Brain microvascular endothelial cell (primary cell): ENCODE data around the gene SLC8A1.

Experiments
- DNase-seq: peaks from one replicate; pipeline ENCODE4 v3.0.0-alpha.2; 2020
- H3K27ac ChIP-seq: fragments of 250-450 bp; sonication (Bioruptor Pico); 2 replicates; pipeline ENCODE4 v1.5.1; 2020; ENCODE audit warnings: mild to moderate bottlenecking, moderate library complexity
- H3K27me3 ChIP-seq: fragments of 250-450 bp; sonication (Bioruptor Pico); replicated peaks from 2 replicates; pipeline ENCODE4 v1.5.1; 2020; ENCODE audit warnings: mild to moderate bottlenecking
- H3K36me3 ChIP-seq: fragments of 250-450 bp; sonication (Bioruptor Pico); replicated peaks from 2 replicates; pipeline ENCODE4 v1.5.1; 2020; ENCODE audit warnings: mild to moderate bottlenecking
- H3K4me3 ChIP-seq: 2 replicates; pipeline ENCODE4 v1.5.1; 2011; ENCODE audit warnings: low read depth, mild to moderate bottlenecking, control low read depth, low read length, moderate library complexity
- CTCF ChIP-seq: IDR thresholded peaks from 2 replicates; pipeline ENCODE4 v1.5.1; 2011; ENCODE audit warnings: low read depth, mild to moderate bottlenecking, moderate library complexity, low read length, control low read depth, inconsistent platforms; ENCODE audit errors: missing control alignments
- in situ Hi-C: cut with HindIII; loops from 2 replicates; pipeline ENCODE4 v1.10.0; 2017; ENCODE audit warnings: low sequenced_read_pairs, low pct_ligation_motif_present

The SLC8A1 gene

GRCh38 chr2:40268566-40268965 is 183.3 kb downstream of the SLC8A1 start:
- no peaks in the 10 kb centered on the region for H3K27me3 ChIP-seq
- no peak for DNase-seq
- H3K36me3 ChIP-seq: no peaks in the 10 kb centered on the region
- H3K27ac ChIP-seq: no peak overlapping the region
- in situ Hi-C loops: no loop called here
- no peak overlapping the region for H3K4me3 ChIP-seq
- TF ChIP-seq CTCF: no peak

GRCh38 chr2:40266201-40266600 is 185.7 kb downstream of the SLC8A1 start:
- Histone ChIP-seq H3K27me3 (no peaks in the 10 kb centered on the region), H3K4me3 (no peak overlapping the region), H3K36me3 (no peaks in the 10 kb centered on the region), H3K27ac (no peak overlapping the region)
- in situ Hi-C loops: no loop called here
- no peak for DNase-seq
- no peak for TF ChIP-seq CTCF

GRCh38 chr2:40265602-40266001 is 186.3 kb downstream of the SLC8A1 start:
- Histone ChIP-seq H3K27ac (no peak overlapping the region), H3K36me3 (no peaks in the 10 kb centered on the region), H3K4me3 (no peak overlapping the region), H3K27me3 (no peaks in the 10 kb centered on the region)
- TF ChIP-seq CTCF: no peak
- no peak for DNase-seq
- in situ Hi-C loops: no loop called here

GRCh38 chr2:40261042-40261441 is 190.8 kb downstream of the SLC8A1 start:
- H3K27me3 ChIP-seq: no peaks in the 10 kb centered on the region
- no peak for DNase-seq
- no peaks in the 10 kb centered on the region for H3K36me3 ChIP-seq
- H3K4me3 ChIP-seq: no peak overlapping the region
- TF ChIP-seq CTCF: no peak
- in situ Hi-C loops: no loop called here
- H3K27ac ChIP-seq: no peak overlapping the region

GRCh38 chr2:40260437-40260836 is 191.5 kb downstream of the SLC8A1 start:
- TF ChIP-seq CTCF: no peak
- Histone ChIP-seq H3K27ac (no peak overlapping the region), H3K27me3 (no peaks in the 10 kb centered on the region), H3K4me3 (no peak overlapping the region), H3K36me3 (no peaks in the 10 kb centered on the region)
- in situ Hi-C loops: no loop called here
- no peak for DNase-seq

- TF ChIP-seq CTCF: no peak
- Histone ChIP-seq H3K4me3 (no peak overlapping the region), H3K27ac (no peak overlapping the region), H3K36me3 (no peaks in the 10 kb centered on the region), H3K27me3 (no peaks in the 10 kb centered on the region)
- no peak for DNase-seq
- in situ Hi-C loops: no loop called here
Observed at GRCh38 chr2:40259900-40260299, 192.0 kb downstream of the SLC8A1 start.
